Measurements from ENCODE around the gene TEX9. TPM values are rescaled to one million over a fixed set of nuclear protein-coding genes. Genes with fewer than 3 reads are reported as not detected.

TEX9 gene
- total RNA-seq, 1 donor: 12.5 TPM

DNA sequence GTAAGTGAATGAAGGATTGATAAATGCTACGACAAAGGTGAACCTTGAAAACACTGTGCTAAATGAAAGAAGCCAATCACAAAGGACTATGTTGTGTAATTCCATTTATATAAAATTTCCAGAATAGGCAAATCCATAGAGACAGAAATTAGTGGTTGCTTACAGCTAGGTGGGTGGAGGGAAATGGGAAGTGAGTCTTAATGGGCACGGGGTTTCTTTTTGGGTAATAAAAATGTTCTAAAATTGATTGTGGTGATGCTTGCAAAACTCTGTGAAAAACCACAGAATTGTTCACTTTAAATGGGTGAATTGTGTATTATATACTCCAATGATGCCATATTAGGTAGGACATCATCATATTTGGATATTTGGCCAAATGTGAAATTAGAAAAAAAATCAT is 20.9 kb upstream of the TEX9 start:
- no peak overlapping the region for H3K4me3 ChIP-seq (ENCODE audit: low read depth, low read length)
- no peak for DNase-seq (ENCODE audit: low read depth)
- TF ChIP-seq, protein P1, sequence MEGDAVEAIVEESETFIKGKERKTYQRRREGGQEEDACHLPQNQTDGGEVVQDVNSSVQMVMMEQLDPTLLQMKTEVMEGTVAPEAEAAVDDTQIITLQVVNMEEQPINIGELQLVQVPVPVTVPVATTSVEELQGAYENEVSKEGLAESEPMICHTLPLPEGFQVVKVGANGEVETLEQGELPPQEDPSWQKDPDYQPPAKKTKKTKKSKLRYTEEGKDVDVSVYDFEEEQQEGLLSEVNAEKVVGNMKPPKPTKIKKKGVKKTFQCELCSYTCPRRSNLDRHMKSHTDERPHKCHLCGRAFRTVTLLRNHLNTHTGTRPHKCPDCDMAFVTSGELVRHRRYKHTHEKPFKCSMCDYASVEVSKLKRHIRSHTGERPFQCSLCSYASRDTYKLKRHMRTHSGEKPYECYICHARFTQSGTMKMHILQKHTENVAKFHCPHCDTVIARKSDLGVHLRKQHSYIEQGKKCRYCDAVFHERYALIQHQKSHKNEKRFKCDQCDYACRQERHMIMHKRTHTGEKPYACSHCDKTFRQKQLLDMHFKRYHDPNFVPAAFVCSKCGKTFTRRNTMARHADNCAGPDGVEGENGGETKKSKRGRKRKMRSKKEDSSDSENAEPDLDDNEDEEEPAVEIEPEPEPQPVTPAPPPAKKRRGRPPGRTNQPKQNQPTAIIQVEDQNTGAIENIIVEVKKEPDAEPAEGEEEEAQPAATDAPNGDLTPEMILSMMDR (IDR thresholded peaks at IDR 0.05; ENCODE audit: insufficient read depth, low read length): no peak

GRCh38 chr15:56346414-56346813 is 18.8 kb upstream of the TEX9 start:
- DNase-seq (ENCODE audit: low read depth): no peak
- TF ChIP-seq, protein P1 (IDR thresholded peaks at IDR 0.05; ENCODE audit: insufficient read depth, low read length): no peak
- no peak overlapping the region for H3K4me3 ChIP-seq (ENCODE audit: low read depth, low read length)

DNA sequence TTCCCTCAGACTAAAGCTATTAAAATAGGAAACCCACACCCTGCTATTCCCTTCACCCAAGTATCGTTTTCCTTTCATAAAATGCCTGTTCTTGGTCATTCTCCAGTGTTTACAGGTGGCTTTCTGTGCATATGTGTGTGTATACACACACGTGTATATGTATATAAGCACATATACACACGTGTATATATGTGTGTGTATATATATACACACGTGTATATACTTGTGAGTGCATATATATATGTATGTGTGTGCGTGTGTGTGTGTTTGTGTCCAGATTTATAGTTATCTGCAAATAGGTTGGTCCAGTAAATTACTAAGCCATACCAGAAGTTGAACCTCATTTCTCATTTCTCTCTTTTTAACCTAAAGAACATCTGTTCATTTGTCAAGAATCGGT is 15.7 kb upstream of the TEX9 start:
- TF ChIP-seq, protein P1 (IDR thresholded peaks at IDR 0.05; ENCODE audit: insufficient read depth, low read length): no peak
- no peak for DNase-seq (ENCODE audit: low read depth)
- H3K4me3 ChIP-seq (ENCODE audit: low read depth, low read length): no peak overlapping the region

- TF ChIP-seq, protein P1 (IDR thresholded peaks at IDR 0.05; ENCODE audit: insufficient read depth, low read length): no peak
- no peak for DNase-seq (ENCODE audit: low read depth)
Observed at GRCh38 chr15:56351353-56351752, 13.9 kb upstream of the TEX9 start.

GRCh38 chr15:56351957-56352506 is 13.2 kb upstream of the TEX9 start:
- no peak overlapping the region for H3K4me3 ChIP-seq (ENCODE audit: low read depth, low read length)
- DNase-seq (ENCODE audit: low read depth): no peak
- TF ChIP-seq, protein P1 (IDR thresholded peaks at IDR 0.05; ENCODE audit: insufficient read depth, low read length): no peak

More at GRCh38 chr15:56351353-56351752, 13.9 kb upstream of the TEX9 start:
- no peak overlapping the region for H3K4me3 ChIP-seq (ENCODE audit: low read depth, low read length)

- H3K4me3 ChIP-seq (ENCODE audit: low read depth, low read length): no peak overlapping the region
- TF ChIP-seq, protein P1 (IDR thresholded peaks at IDR 0.05; ENCODE audit: insufficient read depth, low read length): no peak
- DNase-seq (ENCODE audit: low read depth): peak; percentile 30
Observed at GRCh38 chr15:56353119-56353518, 12.1 kb upstream of the TEX9 start.

DNA sequence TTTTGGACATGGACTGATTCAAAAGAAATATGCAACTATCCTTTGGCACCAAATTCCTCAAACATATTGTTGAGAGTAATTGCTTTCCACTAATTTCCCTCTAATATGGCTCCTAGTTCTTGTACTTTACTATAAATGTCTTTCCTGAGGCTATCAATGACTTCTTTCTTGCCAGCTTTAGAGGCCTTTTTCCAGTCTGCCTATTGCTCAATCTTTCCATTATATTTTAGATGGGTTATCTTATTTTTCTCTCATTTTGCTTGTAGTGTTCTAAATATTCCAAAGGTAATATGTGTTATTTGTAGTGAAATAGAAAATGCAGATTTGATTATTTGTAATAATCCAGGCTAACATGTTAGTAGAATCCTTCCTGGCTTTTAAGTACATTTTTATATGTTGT is 11.5 kb upstream of the TEX9 start:
- TF ChIP-seq, protein P1 (IDR thresholded peaks at IDR 0.05; ENCODE audit: insufficient read depth, low read length): no peak
- DNase-seq (ENCODE audit: low read depth): peak; percentile 22

More for the DNA sequence above, 11.5 kb upstream of the TEX9 start:
- no peak overlapping the region for H3K4me3 ChIP-seq (ENCODE audit: low read depth, low read length)
